Ovary (tissue), 9 donors: ENCODE results near the gene DNAJC3. TPM values are rescaled to one million over a fixed set of nuclear protein-coding genes. Genes with fewer than 3 reads are reported as not detected.

ENCODE experiments used
- DNase-seq, 5 donors: peaks; one replicate each; pipeline ENCODE4 v3.0.0-alpha.2; 2019 to 2020
- H3K27ac ChIP-seq, 2 donors: fragments of 200-600 bp; one replicate each; pipeline versions ENCODE4 v1.5.1 to v1.8.0; 2019 to 2022
- H3K27me3 ChIP-seq: fragments of 200-600 bp; one replicate; pipeline ENCODE4 v1.8.0; 2022
- H3K36me3 ChIP-seq: fragments of 200-600 bp; sonication (generic); one replicate; pipeline ENCODE4 v1.5.1; 2019
- H3K4me1 ChIP-seq: one replicate; pipeline ENCODE4 v1.8.1; 2013; ENCODE audit warnings: mild to moderate bottlenecking, moderate library complexity; ENCODE audit not compliant: insufficient read depth
- H3K4me3 ChIP-seq: fragments of 200-600 bp; sonication (generic); one replicate; pipeline ENCODE4 v1.5.1; 2017
- H3K9me3 ChIP-seq, 2 donors: fragments of 200-600 bp in 1 of 2; sonication (generic) in 1 of 2; one replicate each; pipeline versions ENCODE4 v1.5.1 to v1.8.1; 2013 to 2019; ENCODE audit warnings: mild to moderate bottlenecking in 1 of 2, moderate library complexity in 1 of 2
- CTCF ChIP-seq, 3 donors: fragments of 450-650 bp in 2 of 3; fragments of 200-600 bp in 1 of 3; IDR thresholded peaks; one replicate each; pipeline versions ENCODE4 v1.5.1 to v1.8.0; 2016 to 2022; ENCODE audit warnings: antibody characterized with exemption in 3 of 3, mild to moderate bottlenecking in 1 of 3
- EP300 ChIP-seq: sonication (generic); formaldehyde crosslinking; IDR thresholded peaks from one replicate; pipeline ENCODE4 v1.6.1; 2017; ENCODE audit warnings: antibody characterized with exemption
- POLR2A ChIP-seq: fragments of 450-650 bp; IDR thresholded peaks from one replicate; pipeline ENCODE4 v1.6.1; 2017; ENCODE audit warnings: antibody characterized with exemption, mild to moderate bottlenecking, moderate library complexity
- WGBS, 3 donors: extraction: QIAGEN DNeasy Blood & Tissue Kit in 1 of 3; methylation state at CpG; one replicate each; pipeline versions ENCODE4 v1.1.5 to v1.1.7; 2013 to 2017; 5-methylcytosine and 5-hydroxymethylcytosine counted together
- intact Hi-C, 4 donors: fragments of 100-400 bp; cut with DNase I; formaldehyde crosslinking; loops; one replicate each; pipeline versions ENCODE4 v1.11.0 to v1.15.1; 2022 to 2023
- polyA plus RNA-seq, 2 donors: library from polyadenylated mRNA; stranded (reverse); fragments of 200-250 nt in 1 of 2; fragments of 350-450 nt in 1 of 2; fragmentation: Illumina TruSeq in 1 of 2; extraction: RNeasy Lipid Tissue Mini Kit (QIAGEN cat#74804) in 1 of 2; gene quantifications; one replicate each; pipeline ENCODE4 v1.2.3, GENCODE V29; 2013 to 2014
- total RNA-seq, 7 donors: library from RNA; depleted of rRNA in 2 of 7; stranded (reverse); fragments of >200 nt in 2 of 7; fragmentation: NEBNext Ultra II Directional in 3 of 7; extraction: Animal tissue kit (Norgen Biotek cat#: 25700) in 3 of 7; gene quantifications; one replicate each; pipeline versions ENCODE4 v1.1.0 to v1.2.4, GENCODE V29; 2016 to 2023
- donor health status: DM: no; HTN: no; CAD: no; lungs with moderate emphysema.
- donor health status: DM: no; HTN: no; CAD: no.
- donor health status: Bipolar disorder and iron deficiency.
- donor health status: DM: yes; HTN: yes; CAD: no.
- donor health status: DM: no; HTN: no; CAD: no.
- donor health status: DM: yes; HTN: yes; CAD: no.

The DNAJC3 gene
- total and polyA plus RNA-seq, 9 donors: 13.6 to 56.7 (median 33.4) TPM

- Histone ChIP-seq H3K9me3 (peaks cover 0 to 8% of the 10 kb centered on the region in 2 donors), H3K27me3 (no peaks in the 10 kb centered on the region), H3K4me3 (peak overlapping the region; percentile 70), H3K4me1 (no peaks in the 10 kb centered on the region), H3K36me3 (no peaks in the 10 kb centered on the region), H3K27ac (peak overlapping the region; percentile 69 to 89)
- DNase-seq: peak in 1 of 5 donors; percentile 12
- no peak for TF ChIP-seq EP300
- no peak for TF ChIP-seq CTCF (IDR thresholded peaks at IDR 0.05)
- TF ChIP-seq POLR2A: no peak
- intact Hi-C loops: loop anchor here in 1 of 4 donors (2.0 kb wide), 1 partner anchor 33 kb away; no protein-coding TSS in a partner anchor
- WGBS, 3 donors: 0% methylated on average over 32 of the region's 32 CpGs
Observed at GRCh38 chr13:95676105-95676761, 706 bp upstream of the DNAJC3 start.

GRCh38 chr13:95677564-95678266, 776 bp downstream of the DNAJC3 start:
- Histone ChIP-seq H3K4me3 (peak overlapping the region; percentile 70), H3K36me3 (no peaks in the 10 kb centered on the region), H3K27ac (peak overlapping the region; percentile 85 to 89), H3K4me1 (no peaks in the 10 kb centered on the region), H3K27me3 (no peaks in the 10 kb centered on the region), H3K9me3 (no peaks in the 10 kb centered on the region)
- WGBS, 3 donors: 0 to 1% (median 1%) methylated on average over 23 to 30 of the region's 30 CpGs
- TF ChIP-seq EP300 (no peak), POLR2A (no peak), CTCF (IDR thresholded peaks at IDR 0.05) (no peak)
- intact Hi-C loops: loop anchor here in 1 of 4 donors (2.0 kb wide), 1 partner anchor 35 kb away; no protein-coding TSS in a partner anchor
- no peak for DNase-seq

- Histone ChIP-seq H3K9me3 (no peaks in the 10 kb centered on the region), H3K27me3 (no peaks in the 10 kb centered on the region), H3K36me3 (no peaks in the 10 kb centered on the region), H3K27ac (no peak overlapping the region), H3K4me3 (no peak overlapping the region), H3K4me1 (no peaks in the 10 kb centered on the region)
- no peak for DNase-seq
- TF ChIP-seq EP300: no peak
- TF ChIP-seq POLR2A: no peak
- no peak for TF ChIP-seq CTCF (IDR thresholded peaks at IDR 0.05)
- 84% methylated on average over 4 of the region's 4 CpGs for WGBS, 3 donors
- intact Hi-C loops: no loop called here
Observed at GRCh38 chr13:95678967-95679366, 2.0 kb downstream of the DNAJC3 start.

GRCh38 chr13:95679722-95680121, 2.8 kb downstream of the DNAJC3 start:
- TF ChIP-seq EP300: no peak
- no peak for TF ChIP-seq CTCF (IDR thresholded peaks at IDR 0.05)
- no peak for TF ChIP-seq POLR2A
- intact Hi-C loops: loop anchor here in 1 of 4 donors (2.0 kb wide), 1 partner anchor 47 kb away; no protein-coding TSS in a partner anchor
- H3K4me1 ChIP-seq: no peaks in the 10 kb centered on the region

More at GRCh38 chr13:95679722-95680121, 2.8 kb downstream of the DNAJC3 start:
- no peak overlapping the region for H3K27ac ChIP-seq
- H3K4me3 ChIP-seq: no peak overlapping the region
- H3K9me3 ChIP-seq: no peaks in the 10 kb centered on the region
- H3K36me3 ChIP-seq: no peaks in the 10 kb centered on the region
- DNase-seq: no peak
- 39 to 55% (median 43%) methylated on average over 2 of the region's 2 CpGs for WGBS, 3 donors
- no peaks in the 10 kb centered on the region for H3K27me3 ChIP-seq
